Heart left ventricle (tissue), 16 donors: ENCODE results near the gene BTN3A1. TPM values are rescaled to one million over a fixed set of nuclear protein-coding genes. Genes with fewer than 3 reads are reported as not detected.
A peak's percentile ranks its signal among the peaks of the same experiment; 100 is the strongest.

Experiments
- ATAC-seq, 4 donors: fragments of 200-7000 bp; cut with Tn5 transposase; one replicate each; pipeline ENCODE4 v1.9.1; 2020 to 2022; ENCODE audit warnings: moderate library complexity in 4 of 4, mild to moderate bottlenecking in 3 of 4, moderate number of reproducible peaks in 1 of 4
- DNase-seq, 5 donors: peaks; one replicate each; pipeline ENCODE4 v3.0.0-alpha.2; 2020
- H3K27ac ChIP-seq, 12 donors: fragments of 200-600 bp; sonication (generic) in 4 of 12; one replicate each; pipeline versions ENCODE4 v1.5.0 to v1.8.0; 2016 to 2022; ENCODE audit warnings: mild to moderate bottlenecking in 2 of 12
- H3K27me3 ChIP-seq, 9 donors: fragments of 200-600 bp; sonication (generic) in 2 of 9; one replicate each; pipeline versions ENCODE4 v1.5.1 to v1.8.0; 2016 to 2022; ENCODE audit warnings: mild to moderate bottlenecking in 3 of 9
- H3K36me3 ChIP-seq, 9 donors: fragments of 200-600 bp; sonication (generic) in 2 of 9; one replicate each; pipeline versions ENCODE4 v1.5.0 to v1.8.0; 2018 to 2022; ENCODE audit warnings: mild to moderate bottlenecking in 2 of 9
- H3K4me1 ChIP-seq, 12 donors: fragments of 200-600 bp; sonication (generic) in 4 of 12; one replicate each; pipeline versions ENCODE4 v1.5.0 to v1.8.0; 2016 to 2022; ENCODE audit warnings: mild to moderate bottlenecking in 3 of 12
- H3K4me3 ChIP-seq, 12 donors: fragments of 200-600 bp; sonication (generic) in 4 of 12; one replicate each; pipeline versions ENCODE4 v1.5.0 to v1.8.0; 2017 to 2022; ENCODE audit warnings: mild to moderate bottlenecking in 9 of 12, moderate library complexity in 4 of 12
- H3K9me3 ChIP-seq, 12 donors: fragments of 200-600 bp; sonication (generic) in 4 of 12; one replicate each; pipeline versions ENCODE4 v1.5.0 to v1.8.0; 2016 to 2022; ENCODE audit warnings: mild to moderate bottlenecking in 1 of 12
- CTCF ChIP-seq, 12 donors: fragments of 200-600 bp; sonication (generic) in 4 of 12; IDR thresholded peaks; one replicate each; pipeline versions ENCODE4 v1.5.0 to v1.8.0; 2018 to 2022; ENCODE audit warnings: antibody characterized with exemption in 12 of 12, mild to moderate bottlenecking in 5 of 12
- POLR2A ChIP-seq, 2 donors: fragments of 450-650 bp; IDR thresholded peaks; one replicate each; pipeline ENCODE4 v1.6.1; 2017; ENCODE audit warnings: antibody characterized with exemption in 2 of 2, mild to moderate bottlenecking in 2 of 2, moderate library complexity in 2 of 2
- WGBS, 4 donors: extraction: QIAGEN DNeasy Blood & Tissue Kit in 2 of 4; methylation state at CpG; one replicate each; pipeline versions ENCODE4 v1.1.5 to v1.1.7; 2013 to 2018; 5-methylcytosine and 5-hydroxymethylcytosine counted together
- intact Hi-C, 10 donors: fragments of 100-400 bp; cut with DNase I; formaldehyde crosslinking; loops; one replicate each; pipeline versions ENCODE4 v1.11.1 to v1.14.2; 2022
- polyA plus RNA-seq, 2 donors: library from polyadenylated mRNA; stranded (reverse); fragments of 200-250 nt; gene quantifications; one replicate each; pipeline ENCODE4 v1.2.3, GENCODE V29; 2013
- total RNA-seq, 9 donors: library from RNA; depleted of rRNA in 2 of 9; stranded (reverse); fragments of >200 nt in 2 of 9; fragmentation: NEBNext Ultra II Directional in 3 of 9; extraction: Animal tissue kit (Norgen Biotek cat#: 25700) in 3 of 9; gene quantifications; one replicate each; pipeline versions ENCODE4 v1.1.0 to v1.2.4, GENCODE V29; 2016 to 2023
- donor health status: ischemic (EF 13 %, LVEDD 7.1; RV severe dilation, severe dysfunction).
- donor health status: healthy with polysubstance abuse.
- donor health status: DM: no; HTN: yes; CAD: no.
- donor health status: DM: no; HTN: no; CAD: no.
- donor health status: ischemic (EF 25% LVEDD 6.9; RV normal size, moderate dysfunction).
- donor health status: ischemic (EF 25% LVEDD 5.7; RV mildly dilated, moderate dysfunction).
- donor health status: healthy.
- donor health status: DM: yes; HTN: yes; CAD: no.
- donor health status: ischemic (EF 35%, LVEDD 5.7; RV mildly dilated, moderate dysfunction).
- donor health status: nonischemic (EF 11% LVEDD 7.7; RV severe dilation, severe dysfunction).
- donor health status: DM: yes; HTN: yes; CAD: no.
- donor health status: PGD.
- donor health status: ischemic (EF 29% LVEDD 5.4; RV normal size, mild dysfunction).
- donor health status: nonischemic (EF 23%, LVEDD 6.1; RV moderate dilation, normal function).

Gene BTN3A1
- total and polyA plus RNA-seq, 11 donors, result 3.1 to 47.6 (median 5.8) TPM

GRCh38 chr6:26362093-26362835 lies 39.8 kb upstream of the BTN3A1 start:
- TF ChIP-seq CTCF (IDR thresholded peaks at IDR 0.05), result no peak
- TF ChIP-seq POLR2A (IDR thresholded peaks at IDR 0.05), result no peak
- no peak overlapping the region for H3K4me3 ChIP-seq

GRCh38 chr6:26362836-26363220 lies 39.2 kb upstream of the BTN3A1 start:
- Histone ChIP-seq H3K4me1 (peaks cover 0 to 30% (median 15%) of the 10 kb centered on the region in 12 donors), H3K4me3 (no peak overlapping the region), H3K27ac (no peak overlapping the region), H3K27me3 (no peaks in the 10 kb centered on the region), H3K9me3 (no peaks in the 10 kb centered on the region), H3K36me3 (no peaks in the 10 kb centered on the region)
- ATAC-seq, result no peak
- 90 to 98% (median 95%) methylated on average over 3 of the region's 3 CpGs for WGBS, 4 donors
- no peak for DNase-seq
- TF ChIP-seq CTCF (IDR thresholded peaks at IDR 0.05) (no peak), POLR2A (IDR thresholded peaks at IDR 0.05) (no peak)
- intact Hi-C loops, result no loop called here

More at GRCh38 chr6:26362093-26362835, 39.8 kb upstream of the BTN3A1 start:
- Histone ChIP-seq H3K36me3 (no peaks in the 10 kb centered on the region), H3K9me3 (no peaks in the 10 kb centered on the region), H3K4me1 (peaks cover 0 to 27% (median 14%) of the 10 kb centered on the region in 12 donors), H3K27ac (no peak overlapping the region), H3K27me3 (no peaks in the 10 kb centered on the region)
- ATAC-seq (no peak), DNase-seq (no peak)
- 90 to 93% (median 91%) methylated on average over 9 of the region's 9 CpGs for WGBS, 4 donors
- intact Hi-C loops, result no loop called here

- no peaks in the 10 kb centered on the region for H3K9me3 ChIP-seq
- peaks cover 0 to 2% (median under 1%) of the 10 kb centered on the region in 9 donors for H3K36me3 ChIP-seq
- H3K4me1 ChIP-seq, result peaks cover 0 to 32% (median 15%) of the 10 kb centered on the region in 12 donors
- WGBS, 4 donors, result 54 to 65% (median 60%) methylated on average over 6 of the region's 6 CpGs
- ATAC-seq (peak in 2 of 4 donors; percentile 26 to 31), DNase-seq (no peak)
- intact Hi-C loops, result no loop called here
- H3K27me3 ChIP-seq, result no peaks in the 10 kb centered on the region
- peak overlapping the region in 11 of 12 donors; percentile 29 to 84 (median 69) for H3K4me3 ChIP-seq
- peak overlapping the region; percentile 43 to 96 (median 86) for H3K27ac ChIP-seq
- TF ChIP-seq POLR2A (IDR thresholded peaks at IDR 0.05), result no peak
- no peak for TF ChIP-seq CTCF (IDR thresholded peaks at IDR 0.05)
These were observed 38.0 kb upstream of the BTN3A1 start for GRCh38 chr6:26363882-26364701.

GRCh38 chr6:26365633-26365995 lies 36.5 kb upstream of the BTN3A1 start:
- 0 to 3% (median 1%) methylated on average over 1 of the region's 1 CpG for WGBS, 4 donors
- H3K4me1 ChIP-seq, result peaks cover 0 to 41% (median 15%) of the 10 kb centered on the region in 12 donors
- no peaks in the 10 kb centered on the region for H3K9me3 ChIP-seq
- peaks cover 0 to 17% (median 6%) of the 10 kb centered on the region in 9 donors for H3K36me3 ChIP-seq
- TF ChIP-seq POLR2A (IDR thresholded peaks at IDR 0.05) (no peak), CTCF (IDR thresholded peaks at IDR 0.05) (no peak)
- intact Hi-C loops, result loop anchor here in 3 of 10 donors (1.0 to 5.0 kb wide), 3 partner anchors 37 to 157 kb away; partner anchors contain the start of gene BTN3A1 (in 1 of the 3)
- no peak for DNase-seq
- ATAC-seq, result no peak
- no peaks in the 10 kb centered on the region for H3K27me3 ChIP-seq
- H3K4me3 ChIP-seq, result peak overlapping the region; percentile 21 to 84 (median 69)
- H3K27ac ChIP-seq, result peak overlapping the region in 11 of 12 donors; percentile 73 to 96 (median 88)
